ENCODE measurements around the gene MINDY3.
"Not testable (repeated sequence)": the region's sequence is repeated elsewhere in the genome, so short reads cannot be mapped to it uniquely, and the experiment has no call there.

Gene MINDY3

DNA sequence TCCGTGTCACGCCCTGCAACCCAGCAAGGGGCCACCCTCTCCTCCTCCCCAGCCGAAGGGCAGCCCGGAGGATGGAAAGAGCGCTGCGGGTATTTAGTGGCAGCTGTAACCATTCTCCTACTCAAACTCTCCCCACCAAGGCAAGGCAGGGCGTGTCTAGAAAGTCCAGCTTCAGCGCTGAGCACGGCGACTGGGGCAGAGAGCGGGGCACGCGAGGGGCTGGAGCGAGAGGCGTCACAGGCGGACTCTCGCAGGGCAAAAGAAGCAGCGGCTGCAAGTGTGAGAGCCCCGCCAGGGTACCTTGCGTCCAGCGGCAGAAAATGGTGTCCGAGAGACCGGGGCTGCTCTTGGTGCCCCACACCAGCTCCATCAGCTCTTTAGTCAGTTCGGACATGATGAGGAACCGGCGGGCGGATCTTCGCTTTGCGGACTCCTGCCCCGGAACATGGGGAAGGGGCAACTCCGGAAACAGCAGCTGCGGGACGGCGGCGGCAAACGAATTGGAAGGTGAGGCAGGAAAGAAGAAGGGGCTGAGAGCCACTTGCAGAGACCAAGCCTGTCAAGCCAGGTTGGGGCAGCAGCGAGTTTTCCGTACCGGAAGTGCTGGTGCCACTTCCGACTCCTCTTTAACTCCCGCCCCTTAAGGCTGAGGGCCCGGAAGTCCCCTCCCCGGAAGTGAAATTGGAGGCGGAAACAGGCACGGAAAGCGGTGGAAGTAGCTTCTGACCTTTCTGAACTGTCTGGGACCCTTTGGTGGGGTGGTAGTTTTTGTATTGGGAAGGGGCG is at the start of gene MINDY3:
Gene MINDY3 (minus strand): TSS at position 602 of the 786 bp plus-strand sequence. CDS start 208 bp downstream, at position 394.
- DNase-seq, result no peak

DNA sequence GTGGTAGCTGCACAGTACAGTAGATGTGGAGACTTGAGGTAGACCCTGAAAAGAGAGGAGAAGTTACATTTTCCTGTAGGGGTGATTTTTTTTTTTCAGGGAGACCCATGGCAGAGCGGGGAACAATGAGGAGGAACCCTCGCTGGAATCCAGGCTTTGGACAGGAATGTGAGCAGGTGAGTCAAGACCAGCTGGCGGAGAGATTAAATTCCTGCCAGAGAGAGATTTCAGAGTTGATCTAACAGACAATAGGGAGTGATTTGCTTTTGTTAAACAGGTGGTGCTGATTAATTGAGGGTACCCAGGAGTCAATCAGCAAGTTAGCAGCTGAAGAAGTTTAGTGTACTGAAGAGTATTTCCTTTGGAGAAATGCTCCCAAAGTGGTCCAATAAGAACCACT is 41.6 kb upstream of the MINDY3 start:
- no peak for DNase-seq

- no peak for DNase-seq
Measured at GRCh38 chr10:15898046-15898445, 37.7 kb upstream of the MINDY3 start.

GRCh38 chr10:15897287-15897686 is 37.0 kb upstream of the MINDY3 start:
- DNase-seq, result no peak

- DNase-seq, result no peak
Measured at GRCh38 chr10:15896654-15897053, 36.3 kb upstream of the MINDY3 start.

DNA sequence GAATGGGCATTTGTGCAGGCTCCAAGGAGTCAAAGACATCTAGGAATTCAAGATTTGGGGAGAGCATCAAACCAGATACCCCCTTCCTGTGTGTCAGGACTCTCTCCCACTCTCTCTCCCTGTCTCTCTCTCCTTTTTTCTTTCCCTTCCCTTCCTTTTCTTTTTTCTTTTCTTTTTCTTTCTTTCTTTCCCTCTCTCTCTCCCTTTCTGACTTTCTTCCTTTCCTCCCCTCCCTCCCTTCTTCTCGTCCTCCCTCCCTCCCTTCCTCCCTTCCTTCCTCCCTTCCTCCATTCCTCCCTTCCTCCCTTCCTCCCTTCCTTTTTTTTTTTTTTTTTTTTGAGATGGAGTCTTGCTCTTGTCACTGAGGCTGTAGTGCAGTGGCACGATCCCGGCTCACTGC is 24.1 kb upstream of the MINDY3 start:
- DNase-seq, result no peak

GRCh38 chr10:15881542-15881941 is 21.2 kb upstream of the MINDY3 start:
- no peak for DNase-seq

- no peak for DNase-seq
Measured at GRCh38 chr10:15879663-15880062, 19.4 kb upstream of the MINDY3 start.

DNA sequence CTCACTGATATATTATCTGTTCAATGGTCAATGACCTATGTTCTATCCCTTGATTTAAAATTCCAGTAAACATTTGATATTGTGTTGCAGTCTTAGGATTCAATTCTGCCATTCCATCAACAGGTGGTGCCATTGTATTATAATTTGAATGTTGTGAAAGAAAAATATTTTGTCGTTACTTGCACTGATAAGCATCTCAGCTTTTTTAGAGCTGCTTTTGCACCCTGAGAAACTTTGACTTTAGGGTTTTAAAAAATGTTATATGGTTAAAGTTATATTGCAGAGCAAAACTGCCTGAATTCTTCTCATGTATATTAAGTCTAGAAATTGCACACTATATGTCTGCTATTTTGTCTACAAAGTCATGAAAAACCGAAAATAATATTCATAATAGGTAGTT is 18.8 kb upstream of the MINDY3 start:
- no peak for DNase-seq

GRCh38 chr10:15877836-15878576 is 17.7 kb upstream of the MINDY3 start:
- DNase-seq, result no peak

DNA sequence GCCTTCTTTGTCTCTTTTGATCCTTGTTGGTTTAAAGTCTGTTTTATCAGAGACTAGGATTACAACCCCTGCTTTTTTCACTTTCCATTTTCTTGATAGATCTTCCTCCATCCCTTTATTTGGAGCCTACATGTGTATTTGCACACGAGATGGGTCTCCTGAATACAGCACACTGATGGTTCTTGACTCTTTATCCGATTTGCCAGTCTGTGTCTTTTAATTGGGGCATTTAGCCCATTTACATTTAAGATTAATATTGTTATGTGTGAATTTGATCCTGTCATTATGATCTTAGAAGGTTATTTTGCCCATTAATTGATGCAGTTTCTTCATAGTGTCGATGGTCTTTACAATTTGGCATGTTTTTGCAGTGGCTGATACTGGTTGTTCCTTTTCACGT is 16.0 kb upstream of the MINDY3 start:
- not testable (repeated sequence) for DNase-seq

DNA sequence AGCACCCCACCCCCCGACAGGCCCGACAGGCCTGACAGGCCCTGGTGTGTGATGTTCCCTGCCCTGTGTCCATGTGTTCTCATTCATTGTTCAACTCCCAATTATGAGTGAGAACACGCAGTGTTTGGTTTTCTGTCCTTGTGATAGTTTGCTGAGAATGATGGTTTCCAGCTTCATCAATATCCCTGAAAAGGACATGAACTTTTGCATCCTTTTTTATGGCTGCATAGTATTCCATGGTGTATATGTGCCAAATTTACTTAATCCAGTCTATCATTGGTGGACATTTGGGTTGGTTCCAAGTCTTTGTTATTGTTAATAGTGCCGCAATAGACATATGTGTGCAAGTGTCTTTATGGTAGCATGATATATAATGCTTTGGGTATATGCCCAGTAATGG is 12.3 kb upstream of the MINDY3 start:
- not testable (repeated sequence) for DNase-seq

GRCh38 chr10:15871823-15872222 is 11.5 kb upstream of the MINDY3 start:
- no peak for DNase-seq

- DNase-seq, result no peak
Measured at GRCh38 chr10:15869935-15870334, 9.6 kb upstream of the MINDY3 start.

DNA sequence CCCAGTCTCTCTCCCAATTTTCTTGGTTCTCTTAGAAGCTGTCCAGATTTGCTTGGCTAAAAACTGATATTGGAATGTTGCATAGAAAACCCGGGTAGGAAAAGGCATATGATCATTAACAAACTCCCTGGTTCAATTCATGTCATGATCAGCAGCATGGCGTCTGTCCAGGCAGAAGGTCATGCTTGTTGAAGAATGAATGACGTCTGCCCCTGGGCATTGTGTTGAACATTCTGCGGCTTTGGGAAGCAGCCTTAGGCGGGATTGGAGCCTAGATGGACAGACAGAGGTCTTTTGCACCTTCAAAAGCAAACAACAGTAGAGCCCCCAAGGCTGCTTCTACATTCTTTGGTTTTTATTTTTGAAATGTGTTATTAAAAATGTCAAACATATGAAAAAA is 7.7 kb upstream of the MINDY3 start:
- DNase-seq, result no peak

- no peak for DNase-seq
Measured at GRCh38 chr10:15865304-15865703, 5.0 kb upstream of the MINDY3 start.

GRCh38 chr10:15864419-15864818 is 4.1 kb upstream of the MINDY3 start:
- no peak for DNase-seq

- DNase-seq, result no peak
Measured at GRCh38 chr10:15863733-15864132, 3.4 kb upstream of the MINDY3 start.

DNA sequence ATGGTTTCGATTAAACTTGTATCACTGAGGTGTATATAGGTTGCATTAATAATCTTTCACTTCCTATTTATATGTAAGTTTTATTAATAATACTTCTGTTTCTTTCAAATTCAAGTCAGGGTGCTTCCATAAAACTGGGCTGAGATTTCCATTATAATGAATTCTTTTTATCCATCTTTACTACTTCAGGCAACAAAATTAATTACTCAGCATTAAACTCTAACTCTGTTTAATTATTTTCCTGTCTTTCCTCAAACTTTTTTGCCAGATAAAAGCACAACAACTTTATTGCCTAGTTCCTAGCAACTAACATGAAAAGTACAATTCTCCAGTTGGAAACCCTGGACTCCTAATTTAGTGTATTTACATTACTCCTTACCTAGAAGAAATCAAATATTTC is 3.0 kb upstream of the MINDY3 start:
- DNase-seq, result no peak

DNA sequence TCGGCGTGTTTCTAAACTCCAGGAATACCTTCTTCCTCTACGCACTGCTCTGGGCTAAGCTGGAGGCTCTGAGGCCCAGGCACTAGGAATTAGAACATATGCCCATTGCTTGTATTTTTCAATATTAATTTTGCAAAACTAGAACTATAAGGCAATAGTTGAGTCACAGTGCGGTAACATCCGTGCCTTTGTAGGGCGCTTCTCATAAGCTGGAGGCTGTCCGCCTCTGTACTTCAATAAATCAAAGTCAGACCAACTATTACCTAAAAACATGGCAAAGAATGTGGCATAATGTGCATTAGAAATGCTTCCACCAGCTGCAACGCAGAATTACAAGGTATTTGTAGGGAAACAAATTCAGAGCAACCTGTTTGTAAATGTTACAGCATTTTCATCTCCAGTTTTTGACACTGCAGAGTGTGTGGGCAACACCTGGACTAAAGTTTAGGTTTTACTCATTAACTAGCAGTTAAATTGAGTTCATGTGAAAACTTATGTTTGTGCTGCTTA is 440 bp upstream of the MINDY3 start:
- DNase-seq, result no peak

GRCh38 chr10:15859509-15859905 is 800 bp downstream of the MINDY3 start:
- DNase-seq, result no peak

DNA sequence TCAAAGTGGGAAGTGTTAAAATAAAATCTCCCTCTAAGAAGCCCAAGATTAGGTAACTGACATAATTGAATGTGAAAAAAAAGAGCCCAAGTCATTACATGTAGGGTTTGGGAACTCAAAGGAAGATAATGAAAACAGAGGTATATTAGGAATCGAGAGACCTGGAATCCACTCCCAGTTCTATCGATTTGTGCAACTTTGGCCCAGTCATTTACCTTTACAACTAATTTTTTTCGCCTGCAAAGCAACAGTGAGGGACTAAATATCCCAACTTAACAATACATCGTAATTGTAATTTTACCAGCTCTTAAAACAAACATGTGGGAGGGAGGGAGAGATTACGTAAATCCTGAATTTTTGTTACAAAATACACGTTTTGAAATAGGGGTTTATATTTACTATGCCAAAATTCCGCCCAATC is 1.4 kb downstream of the MINDY3 start:
- DNase-seq, result no peak

GRCh38 chr10:15857107-15857575 is 3.2 kb downstream of the MINDY3 start:
- no peak for DNase-seq

Measured in cortex of kidney (tissue), 1 donor.